Stimulated activated CD8-positive, alpha-beta memory T cell treated with anti-CD3 and anti-CD28 coated beads, Interleukin-15, amount 100 ng/mL, for 24 hours (primary cell): ENCODE measurements around the gene TNN.
"Not testable (repeated sequence)": the region's sequence is repeated elsewhere in the genome, so short reads cannot be mapped to it uniquely, and the experiment has no call there.

Experiments
- DNase-seq: peaks from one replicate; pipeline ENCODE4 v3.0.0-alpha.2; 2020; ENCODE audit warnings: low read depth

Gene TNN

DNA sequence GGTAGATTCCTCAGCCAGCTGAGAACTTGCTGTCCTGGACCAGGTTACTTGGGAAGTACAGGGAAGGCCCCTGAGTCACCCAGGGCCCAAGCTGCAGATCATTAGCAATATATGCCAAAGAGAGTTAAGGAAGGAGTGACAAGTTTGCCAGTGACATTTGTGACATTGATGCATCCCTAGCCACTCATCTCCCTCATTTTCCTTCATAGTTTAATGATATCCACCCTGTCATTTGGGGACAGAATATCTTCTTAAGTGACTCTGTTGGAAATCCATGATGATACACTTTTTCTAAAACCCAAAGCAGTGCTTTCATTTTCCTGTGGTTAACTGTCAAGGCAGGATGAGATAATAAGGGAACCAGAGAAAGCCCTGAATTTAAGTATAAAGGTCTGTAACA lies 3.2 kb downstream of the TNN start:
- DNase-seq, result no peak

DNA sequence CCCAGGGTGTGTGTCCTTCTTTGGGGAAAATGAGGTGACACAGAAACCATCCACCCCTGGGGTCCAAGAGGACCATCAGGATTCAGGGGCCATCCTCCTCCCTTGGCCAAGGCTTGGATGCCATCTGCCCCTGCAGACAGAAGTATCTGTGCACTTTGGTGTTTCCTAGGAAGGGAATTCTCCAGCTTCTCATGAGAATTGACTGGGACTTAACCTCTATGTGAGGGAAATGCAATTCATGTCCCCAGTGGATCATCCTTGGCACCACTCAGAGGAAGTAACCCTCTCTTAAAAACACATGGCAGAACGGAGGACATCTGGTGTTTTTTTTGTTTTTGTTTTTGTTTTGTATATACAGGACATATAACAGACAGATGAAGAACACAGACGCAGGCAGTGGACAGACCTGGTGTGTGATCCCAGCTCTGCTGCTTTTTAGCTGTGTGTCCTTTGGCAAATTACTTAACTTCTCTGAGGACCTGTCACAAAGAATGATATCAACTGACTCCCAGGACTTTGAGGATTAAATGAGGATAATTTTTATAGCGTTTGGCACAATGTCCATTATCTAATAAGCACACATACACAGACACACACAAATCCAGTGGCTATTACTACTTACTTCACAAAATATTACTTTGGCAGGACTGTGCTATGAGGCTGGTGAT lies 3.8 kb downstream of the TNN start:
- no peak for DNase-seq

DNA sequence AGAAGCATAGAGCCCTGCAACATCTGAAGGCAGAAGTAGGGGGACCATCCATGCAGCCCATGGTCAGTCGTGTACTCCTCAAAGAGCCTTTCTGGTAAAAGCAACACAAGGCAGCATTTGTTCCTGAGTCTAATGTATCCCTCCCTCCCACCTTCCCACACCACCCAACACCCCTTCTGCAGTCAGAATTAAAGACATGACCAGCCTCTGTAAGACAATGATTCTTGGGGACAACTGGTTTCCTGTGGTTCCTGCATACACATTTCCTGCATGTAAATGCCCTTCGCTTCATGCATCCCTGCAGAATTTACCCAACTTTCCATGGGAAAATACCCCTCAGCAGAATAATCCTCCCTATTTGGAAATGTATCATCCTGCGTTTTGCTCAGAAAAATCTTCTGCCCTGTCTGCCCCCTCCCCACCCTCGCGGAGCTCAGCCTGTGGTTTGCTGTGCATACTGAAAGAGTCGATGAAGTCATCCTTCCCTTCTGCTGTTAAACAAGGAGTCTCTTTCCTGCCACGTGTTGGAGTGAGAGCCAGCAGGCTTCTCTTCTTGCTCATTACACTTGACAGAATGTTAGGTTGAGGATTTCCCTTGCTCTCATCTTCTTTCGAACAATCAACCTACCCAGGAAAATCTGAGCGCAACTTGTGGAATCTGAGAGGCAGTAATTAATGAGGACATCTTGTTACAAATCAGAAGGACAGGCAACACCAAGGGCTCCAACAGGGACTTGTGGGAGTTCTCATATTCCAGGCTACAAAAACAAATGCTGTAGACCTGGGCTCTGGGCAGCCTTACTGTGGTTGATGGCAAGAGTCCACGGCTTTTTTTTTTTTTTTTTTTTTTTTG lies 4.7 kb downstream of the TNN start:
- DNase-seq, result no peak

DNA sequence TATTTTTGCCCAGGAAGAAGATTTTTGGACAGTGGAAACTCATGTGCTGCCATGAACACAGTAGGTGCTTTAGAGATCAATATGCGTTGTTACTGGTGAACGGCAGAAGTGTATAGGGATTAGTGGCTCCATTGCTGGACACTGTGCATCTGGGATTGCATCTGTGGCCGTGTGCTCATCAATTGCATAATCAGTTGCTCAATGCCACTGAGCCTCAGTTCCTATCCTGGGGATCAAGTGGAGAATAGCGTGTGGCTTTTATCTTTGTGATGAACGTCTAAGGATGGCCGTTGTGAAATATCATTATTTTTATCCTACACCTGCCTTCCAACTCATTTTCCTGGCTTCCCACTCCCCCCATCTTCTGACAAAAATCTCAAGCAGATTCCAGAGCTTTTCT lies 5.4 kb downstream of the TNN start:
- no peak for DNase-seq

DNA sequence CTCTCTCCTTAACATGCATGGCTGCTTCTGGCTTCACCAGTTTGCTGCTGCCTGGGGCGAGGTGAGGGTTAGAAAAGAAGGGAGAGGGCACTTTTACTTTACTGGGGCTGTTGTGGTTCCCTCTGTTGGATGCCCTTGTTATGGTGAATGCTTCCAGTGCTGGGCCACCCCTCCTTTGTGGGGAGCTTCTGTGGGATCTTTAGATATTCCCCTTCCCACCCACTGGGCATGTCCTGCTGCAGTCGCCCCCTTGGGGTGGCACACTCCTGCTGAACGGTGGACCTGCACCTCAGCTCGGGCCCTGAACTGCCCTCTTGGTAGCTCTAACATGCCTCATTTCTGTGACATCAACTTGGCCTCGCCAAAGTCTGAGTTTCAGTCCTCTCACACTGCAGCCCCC lies 6.0 kb downstream of the TNN start:
- no peak for DNase-seq

DNA sequence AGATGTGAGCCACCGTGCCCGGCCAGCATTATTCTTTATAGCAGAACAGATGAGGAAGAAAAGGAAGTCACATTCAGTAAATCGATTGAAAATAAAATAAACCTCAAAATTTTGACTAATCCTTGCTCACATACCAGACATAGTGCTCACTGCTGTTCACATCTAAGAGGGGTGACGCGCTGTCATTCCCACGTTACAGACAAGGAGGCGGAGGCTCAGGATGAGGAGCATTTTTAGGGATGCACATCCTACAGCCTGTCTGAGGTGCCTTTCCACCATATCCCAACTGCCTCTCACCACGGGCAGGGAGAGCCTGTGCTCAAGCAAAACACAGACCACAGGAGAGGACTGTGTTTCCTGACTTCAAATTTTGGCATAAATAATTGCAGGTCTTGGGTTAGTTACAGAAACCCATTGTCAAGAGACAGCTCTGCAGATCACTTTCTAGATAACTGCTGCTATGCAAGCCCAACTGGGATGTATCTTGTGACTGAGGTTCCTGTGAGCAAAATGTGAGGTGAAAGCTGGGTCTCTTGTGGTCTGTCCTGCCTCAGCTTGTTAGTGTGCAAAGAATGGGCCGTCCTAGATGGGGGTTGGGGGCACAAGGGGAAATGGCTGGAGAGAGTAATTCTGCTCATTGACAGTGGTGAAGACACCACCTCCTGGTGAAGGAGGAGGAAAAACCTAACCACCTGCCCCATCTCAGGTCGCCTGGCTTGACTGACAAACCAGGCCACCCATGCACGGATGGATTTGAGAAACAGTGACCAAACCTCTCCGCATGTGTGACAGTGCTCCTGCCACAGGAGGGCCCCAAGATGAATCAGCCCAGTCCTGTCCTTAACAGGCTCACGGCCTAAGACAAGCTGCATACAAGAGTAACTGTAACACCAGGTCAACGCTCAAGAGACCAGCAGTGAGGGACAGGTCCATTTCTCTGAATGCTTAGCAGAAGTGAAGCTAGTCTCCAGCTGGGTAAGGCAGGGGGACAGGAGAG lies 8.2 kb downstream of the TNN start:
- no peak for DNase-seq

DNA sequence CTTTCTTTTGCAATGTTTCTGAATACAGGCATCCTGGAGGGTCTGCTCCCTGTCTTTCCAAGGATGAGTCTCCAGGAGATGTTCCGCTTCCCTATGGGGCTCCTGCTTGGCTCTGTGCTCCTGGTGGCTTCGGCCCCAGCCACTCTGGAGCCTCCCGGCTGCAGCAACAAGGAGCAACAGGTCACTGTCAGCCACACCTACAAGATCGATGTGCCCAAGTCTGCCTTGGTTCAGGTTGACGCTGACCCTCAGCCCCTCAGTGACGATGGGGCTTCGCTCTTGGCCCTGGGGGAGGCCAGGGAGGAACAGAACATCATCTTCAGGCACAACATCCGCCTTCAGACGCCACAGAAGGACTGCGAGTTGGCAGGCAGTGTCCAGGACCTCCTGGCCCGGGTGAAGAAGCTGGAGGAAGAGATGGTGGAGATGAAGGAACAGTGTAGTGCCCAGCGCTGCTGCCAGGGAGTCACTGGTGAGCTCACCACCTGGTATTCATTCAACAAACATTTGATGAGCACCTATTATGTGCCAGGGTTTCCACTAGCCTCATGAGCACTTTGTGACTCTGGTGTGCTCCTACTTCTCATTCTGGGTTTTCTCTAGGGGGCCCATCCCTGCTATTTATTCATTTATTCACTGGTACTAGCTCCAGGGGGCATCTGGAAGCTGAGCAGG lies 9.9 kb downstream of the TNN start:
- no peak for DNase-seq

DNA sequence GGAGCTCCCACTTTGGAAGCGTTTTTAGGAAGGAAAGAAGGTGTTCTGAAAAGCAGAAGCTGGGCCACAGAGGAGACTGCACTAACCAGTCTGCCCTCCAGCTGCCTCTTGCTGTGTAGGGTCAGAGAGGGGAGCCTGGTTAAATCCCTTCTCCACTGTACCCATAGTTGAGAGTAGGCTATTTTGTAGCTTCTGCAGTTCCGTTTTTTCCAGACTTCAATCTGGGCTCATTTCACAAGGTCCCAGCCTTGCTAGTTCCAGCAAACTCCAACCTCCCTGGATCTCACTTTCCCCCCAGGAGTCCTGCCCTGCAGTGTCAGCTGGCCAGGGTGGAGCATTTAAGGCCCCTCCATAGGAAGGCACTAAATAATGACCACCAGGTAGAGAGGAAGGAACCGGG lies 11.0 kb downstream of the TNN start:
- DNase-seq, result no peak

DNA sequence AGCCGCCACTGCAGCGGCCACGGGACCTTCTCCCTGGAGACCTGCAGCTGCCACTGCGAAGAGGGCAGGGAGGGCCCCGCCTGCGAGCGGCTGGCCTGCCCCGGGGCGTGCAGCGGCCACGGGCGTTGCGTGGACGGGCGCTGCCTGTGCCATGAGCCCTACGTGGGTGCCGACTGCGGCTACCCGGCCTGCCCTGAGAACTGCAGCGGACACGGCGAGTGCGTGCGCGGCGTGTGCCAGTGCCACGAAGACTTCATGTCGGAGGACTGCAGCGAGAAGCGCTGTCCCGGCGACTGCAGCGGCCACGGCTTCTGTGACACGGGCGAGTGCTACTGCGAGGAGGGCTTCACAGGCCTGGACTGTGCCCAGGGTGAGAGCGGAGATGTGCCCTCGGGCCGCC lies 11.7 kb downstream of the TNN start:
- DNase-seq, result no peak

DNA sequence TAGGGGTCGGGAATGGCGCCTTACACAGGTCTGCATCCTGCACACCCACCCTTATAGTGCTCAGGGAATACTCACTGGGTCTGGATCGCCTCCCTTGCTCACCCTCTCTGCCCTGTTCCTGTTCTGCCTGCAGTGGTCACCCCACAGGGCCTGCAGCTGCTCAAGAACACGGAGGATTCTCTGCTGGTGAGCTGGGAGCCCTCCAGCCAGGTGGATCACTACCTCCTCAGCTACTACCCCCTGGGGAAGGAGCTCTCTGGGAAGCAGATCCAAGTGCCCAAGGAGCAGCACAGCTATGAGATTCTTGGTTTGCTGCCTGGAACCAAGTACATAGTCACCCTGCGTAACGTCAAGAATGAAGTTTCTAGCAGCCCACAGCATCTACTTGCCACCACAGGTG lies 12.4 kb downstream of the TNN start:
- DNase-seq, result no peak

DNA sequence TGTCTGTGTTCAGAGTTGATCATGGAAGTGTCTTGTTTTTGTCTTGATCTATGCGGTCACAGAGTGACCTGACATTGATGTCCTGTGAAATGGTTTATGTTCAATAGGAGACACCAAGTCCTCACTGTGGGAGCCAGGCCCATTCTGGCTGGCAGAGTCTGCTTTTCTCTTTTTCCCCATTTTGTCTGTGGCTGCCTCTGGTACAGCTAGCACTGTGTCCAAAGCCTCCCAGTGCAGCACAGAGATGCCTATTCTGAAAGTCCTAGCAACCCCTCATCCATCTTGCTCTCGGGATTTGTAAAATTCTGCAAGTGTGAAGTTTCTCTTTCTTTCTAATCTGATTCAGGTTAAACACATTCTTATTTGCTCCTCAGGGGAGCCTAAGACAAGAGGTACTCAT lies 14.3 kb downstream of the TNN start:
- no peak for DNase-seq

DNA sequence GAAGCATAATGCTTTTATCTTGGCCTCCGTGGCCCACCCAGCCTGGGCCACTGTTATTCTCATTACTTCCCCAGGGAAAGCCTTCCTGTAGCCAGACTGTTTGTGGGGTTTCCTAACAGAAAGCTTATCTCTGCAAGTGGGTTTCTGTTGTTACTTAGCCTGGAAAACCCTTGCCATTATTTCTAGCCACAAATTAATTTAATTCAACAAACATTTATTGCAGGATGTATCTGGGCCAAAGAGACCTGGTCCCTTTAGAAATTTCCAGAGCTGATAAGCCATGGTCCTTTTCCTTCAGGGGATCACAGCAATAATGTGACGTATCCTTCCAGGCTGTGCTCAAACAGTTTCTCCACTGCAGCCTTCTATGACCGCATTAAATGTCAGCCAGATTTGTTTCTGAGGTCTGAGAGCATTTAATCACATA lies 20.9 kb downstream of the TNN start:
- DNase-seq, result no peak

DNA sequence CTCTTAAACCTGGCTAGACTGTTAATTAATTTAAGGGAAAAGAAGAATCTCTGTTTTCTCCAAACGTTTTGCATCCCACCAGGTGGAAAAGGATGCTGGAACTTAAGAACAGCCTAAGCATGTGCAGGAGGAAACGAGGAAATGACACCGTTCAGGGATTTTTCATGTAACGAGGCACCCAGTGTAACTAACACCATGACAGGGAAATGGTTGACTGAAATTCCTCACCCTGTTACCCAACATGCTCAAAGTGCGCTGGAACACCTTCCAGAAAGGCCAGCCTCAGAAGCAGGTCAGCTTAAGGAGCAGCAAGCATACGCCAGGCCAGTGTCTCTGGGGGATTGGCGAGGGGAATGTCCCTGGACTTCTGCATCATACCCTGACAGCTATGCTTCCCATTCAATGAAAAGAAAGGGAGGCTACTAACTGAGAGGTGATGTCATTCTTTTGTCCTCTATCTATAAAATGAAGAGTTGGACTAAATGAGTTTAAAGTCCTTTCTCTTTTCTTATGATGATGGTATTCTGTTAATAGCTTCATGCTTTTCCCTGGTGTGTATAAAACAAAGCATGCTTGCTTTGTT lies 21.6 kb downstream of the TNN start:
- DNase-seq, result no peak

DNA sequence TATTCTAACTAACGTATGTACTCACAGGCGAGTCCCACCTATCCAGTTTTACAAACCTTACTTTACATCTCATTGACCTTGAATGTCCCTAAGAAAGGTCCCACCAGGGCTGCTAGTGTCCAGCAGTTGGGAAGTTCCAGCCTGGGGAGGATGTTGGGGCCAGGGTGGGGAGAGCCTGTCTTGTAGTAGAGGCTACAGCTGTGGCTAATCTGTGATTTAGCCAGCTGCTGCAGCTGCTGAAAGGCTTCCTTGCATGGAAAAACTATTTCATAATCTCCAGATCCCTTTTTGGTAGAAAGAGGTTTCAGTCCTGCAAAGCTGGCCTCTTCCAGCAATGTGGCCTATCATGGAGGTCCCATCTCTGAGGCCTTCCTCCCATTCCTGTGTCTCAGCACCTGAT lies 23.1 kb downstream of the TNN start:
- no peak for DNase-seq

DNA sequence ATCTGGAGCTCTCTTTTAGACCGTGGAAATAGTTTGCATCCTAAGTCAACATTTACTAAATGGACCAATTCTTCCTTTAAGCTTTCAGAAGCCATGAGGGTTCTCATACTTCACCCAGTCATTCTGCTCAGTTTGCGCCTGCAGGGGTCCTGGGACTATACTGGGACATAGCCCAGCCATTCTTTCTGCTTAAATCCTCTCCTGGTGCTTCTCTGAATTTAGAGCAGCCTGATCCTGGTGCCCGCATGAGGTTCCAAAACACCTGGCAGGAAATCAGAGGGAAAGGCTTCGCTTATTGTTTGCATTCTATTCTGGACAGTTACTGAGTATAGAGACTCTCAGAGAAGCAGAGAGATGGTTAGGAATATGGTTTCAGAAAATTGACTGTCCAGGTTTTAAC lies 27.0 kb downstream of the TNN start:
- no peak for DNase-seq

DNA sequence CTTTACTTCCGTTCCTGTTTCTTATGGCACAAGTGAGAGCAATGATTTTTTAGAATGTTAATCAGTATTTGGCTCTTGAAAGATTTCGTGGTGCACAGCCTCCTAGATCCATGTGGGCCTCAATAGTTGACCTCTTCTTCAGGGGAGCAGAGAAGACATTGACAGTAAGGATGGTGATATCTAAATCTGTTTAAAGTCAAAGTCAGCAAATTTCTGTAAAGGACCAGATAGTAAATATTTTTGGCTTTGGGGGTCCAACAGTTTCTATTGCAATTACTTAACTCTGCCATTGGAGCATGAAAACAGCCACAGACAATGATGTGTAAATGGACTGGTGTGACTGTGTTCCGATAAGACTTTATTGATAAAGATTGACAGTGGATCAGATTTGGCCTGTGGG lies 27.4 kb downstream of the TNN start:
- DNase-seq, result no peak

DNA sequence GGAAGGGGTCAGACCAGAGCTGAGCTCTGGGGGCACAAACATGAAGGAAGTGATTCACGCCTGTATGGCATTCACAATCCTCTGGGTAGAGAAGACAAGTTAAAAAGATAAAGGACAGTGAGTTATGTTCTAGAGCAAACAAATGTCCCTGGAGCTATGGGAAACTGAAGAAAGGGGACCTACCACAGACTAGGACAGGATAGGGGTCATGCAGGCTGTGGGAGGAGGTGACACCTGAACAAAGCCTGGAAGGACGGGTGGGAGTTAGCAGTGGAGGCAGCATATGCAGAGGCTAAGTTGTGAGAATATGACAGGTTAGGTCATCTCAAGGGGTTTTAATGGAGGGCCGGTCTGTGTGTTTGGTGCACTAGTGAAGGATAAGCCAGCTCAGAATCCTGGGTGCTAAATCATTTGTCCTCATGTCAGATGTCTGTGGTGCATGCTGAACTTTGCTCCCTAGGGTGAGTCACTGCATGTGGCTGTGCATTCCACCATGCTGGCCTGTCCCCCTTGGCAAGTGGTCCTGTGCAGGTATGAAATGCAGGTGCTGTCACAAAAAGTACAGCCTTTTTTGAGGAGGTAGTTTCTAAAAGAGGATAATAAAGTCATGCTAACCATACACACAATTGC lies 28.5 kb downstream of the TNN start:
- DNase-seq, result no peak

DNA sequence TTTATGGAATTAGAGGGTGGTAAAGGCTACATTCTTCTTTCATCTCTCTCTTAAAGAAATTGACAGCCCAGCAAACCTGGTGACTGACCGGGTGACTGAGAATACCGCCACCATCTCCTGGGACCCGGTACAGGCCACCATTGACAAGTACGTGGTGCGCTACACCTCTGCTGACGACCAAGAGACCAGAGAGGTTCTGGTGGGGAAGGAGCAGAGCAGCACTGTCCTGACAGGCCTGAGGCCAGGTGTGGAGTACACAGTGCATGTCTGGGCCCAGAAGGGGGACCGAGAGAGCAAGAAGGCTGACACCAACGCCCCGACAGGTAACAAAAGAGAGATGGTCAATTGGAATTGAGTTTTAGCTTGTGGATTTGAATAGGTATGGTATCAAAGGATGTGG lies 29.7 kb downstream of the TNN start:
- DNase-seq, result no peak

DNA sequence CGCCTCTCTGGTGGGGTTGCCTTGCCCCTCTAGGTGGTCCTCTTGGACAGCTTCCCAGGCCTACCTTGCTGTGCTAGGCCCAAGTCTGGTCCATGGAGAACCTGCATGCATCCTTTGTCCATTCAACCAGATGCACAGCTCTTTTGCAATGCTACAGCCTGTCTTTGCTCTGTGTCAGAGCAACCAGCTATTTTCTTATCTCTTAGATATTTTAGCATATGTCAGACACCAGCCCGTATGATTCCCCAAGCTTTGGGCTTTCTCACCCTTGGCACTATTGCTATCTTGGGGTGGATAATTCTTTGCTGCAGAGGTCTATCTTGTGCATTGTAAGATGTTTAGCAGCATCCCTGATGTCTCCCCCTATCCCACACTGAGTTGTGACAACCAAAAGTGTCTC lies 32.3 kb downstream of the TNN start:
- DNase-seq, result no peak

DNA sequence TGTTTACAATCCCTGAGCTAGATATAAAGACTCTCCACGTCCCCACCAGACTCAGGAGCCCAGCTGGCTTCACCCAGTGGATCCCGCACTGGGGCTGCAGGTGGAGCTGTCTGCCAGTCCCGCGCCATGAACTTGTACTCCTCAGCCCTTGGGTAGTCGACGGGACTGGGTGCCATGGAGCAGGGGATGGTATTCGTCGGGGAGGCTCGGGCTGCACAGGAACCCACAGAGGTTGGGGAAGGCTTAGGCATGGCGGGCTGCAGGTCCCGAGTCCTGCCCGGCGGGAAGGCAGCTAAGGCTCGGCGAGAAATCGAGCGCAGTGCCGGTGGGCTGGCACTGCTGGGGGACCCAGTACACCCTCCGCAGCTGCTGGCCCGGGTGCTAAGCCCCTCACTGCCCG lies 34.5 kb downstream of the TNN start:
- DNase-seq, result not testable (repeated sequence)

DNA sequence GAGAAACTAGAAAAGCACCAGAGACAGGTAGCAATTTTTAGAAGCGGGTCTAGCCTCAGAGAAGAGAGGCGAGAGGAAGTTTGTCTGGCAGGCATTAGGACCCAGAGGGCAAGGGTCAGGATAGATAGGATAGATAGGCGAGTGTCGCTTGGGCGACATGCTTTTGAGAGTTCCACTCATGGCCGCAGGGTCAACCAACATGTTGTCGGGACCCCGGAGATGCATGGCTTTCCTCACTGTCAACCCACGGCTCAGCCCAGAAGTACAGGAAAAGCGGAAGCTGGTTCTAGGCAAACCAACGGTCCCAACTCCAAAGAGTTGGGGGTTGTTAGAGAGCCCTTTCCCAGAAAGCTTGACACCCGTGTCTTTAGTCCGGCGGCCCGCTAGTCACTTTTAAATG lies 38.9 kb downstream of the TNN start:
- not testable (repeated sequence) for DNase-seq
